ENCODE data around the gene GJA3.

GRCh38 chr13:20161951-20162300 lies 1.1 kb upstream of the GJA3 start:
- TF ChIP-seq CTCF (IDR thresholded peaks at IDR 0.05) (no peak), POLR2A (IDR thresholded peaks at IDR 0.05) (no peak)
